ENCODE measurements around the gene CTIF.
"Not testable (repeated sequence)": the region's sequence is repeated elsewhere in the genome, so short reads cannot be mapped to it uniquely, and the experiment has no call there.

The CTIF gene

GRCh38 chr18:48715711-48716361, 177.0 kb downstream of the CTIF start:
- no peak for DNase-seq

DNA sequence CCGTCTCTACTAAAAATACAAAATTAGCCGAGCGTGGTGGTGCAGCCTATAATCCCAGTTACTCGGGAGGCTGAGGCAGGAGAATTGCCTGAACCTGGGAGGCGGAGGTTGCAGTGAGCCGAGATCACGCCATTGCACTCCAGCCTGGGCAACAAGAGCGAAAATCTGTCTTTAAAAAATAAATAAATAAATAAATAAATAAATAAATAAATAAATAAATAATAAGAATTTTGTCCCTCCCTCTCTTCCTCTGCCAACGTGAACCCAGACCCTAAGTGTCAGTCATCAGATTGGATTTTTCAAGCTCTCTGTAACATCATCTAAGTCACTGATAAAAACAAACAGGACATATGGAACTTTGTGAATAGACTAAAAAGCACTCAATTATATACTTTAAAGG, 178.4 kb downstream of the CTIF start:
- not testable (repeated sequence) for DNase-seq

DNA sequence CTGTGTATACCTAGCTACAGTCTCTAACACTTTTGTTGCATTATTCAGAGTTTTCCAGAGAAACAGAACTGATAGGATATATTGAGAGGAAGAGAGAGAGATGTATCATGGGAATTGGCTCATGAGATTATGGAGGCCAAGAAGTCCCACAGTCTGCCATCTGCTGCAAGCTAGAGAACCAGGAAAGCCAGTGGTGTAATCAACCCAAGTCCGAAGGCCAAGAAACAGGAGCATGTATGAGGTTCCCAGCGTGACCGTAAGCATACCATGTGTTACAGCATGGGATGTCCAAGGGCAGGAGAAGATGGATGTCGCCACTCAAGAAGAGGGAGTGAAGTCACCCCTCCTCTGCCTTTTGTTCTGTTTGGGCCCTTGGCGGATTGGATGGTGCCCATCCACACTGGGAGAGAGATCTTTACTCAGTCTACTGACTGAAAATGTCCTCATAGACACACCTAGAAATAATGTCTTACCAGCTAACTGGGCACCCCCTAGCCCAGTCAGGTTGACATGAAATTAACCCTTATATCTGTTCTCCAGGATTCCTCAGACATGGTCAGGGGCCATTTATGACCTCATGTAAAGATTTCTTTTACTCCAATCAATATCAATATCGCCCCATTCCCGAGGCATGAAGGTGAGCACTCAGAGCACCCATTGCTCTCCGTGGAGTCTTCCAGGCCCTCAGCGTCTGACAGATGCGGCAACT, 179.6 kb downstream of the CTIF start:
- DNase-seq, result no peak

- no peak for DNase-seq
Measured at GRCh38 chr18:48719388-48719787, 180.6 kb downstream of the CTIF start.

- DNase-seq, result no peak
Measured at GRCh38 chr18:48719974-48720654, 181.3 kb downstream of the CTIF start.

DNA sequence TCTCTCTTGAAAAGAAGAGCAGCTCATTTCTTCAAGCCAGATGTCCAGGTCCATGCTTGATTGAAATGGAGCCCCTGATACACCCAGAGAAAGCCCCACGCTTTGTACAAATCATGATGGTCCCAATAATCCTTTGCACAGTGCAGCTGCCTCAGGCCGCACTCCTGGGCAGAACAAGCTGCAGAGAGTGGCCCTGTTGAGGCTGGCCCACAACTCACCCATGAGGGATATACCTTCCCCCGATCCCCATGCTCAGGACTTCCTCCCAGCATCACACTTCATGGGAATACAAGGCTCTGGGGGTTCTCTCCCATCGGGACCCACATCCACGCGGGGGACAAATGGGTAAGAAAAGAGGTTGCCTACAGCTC, 181.8 kb downstream of the CTIF start:
- no peak for DNase-seq

DNA sequence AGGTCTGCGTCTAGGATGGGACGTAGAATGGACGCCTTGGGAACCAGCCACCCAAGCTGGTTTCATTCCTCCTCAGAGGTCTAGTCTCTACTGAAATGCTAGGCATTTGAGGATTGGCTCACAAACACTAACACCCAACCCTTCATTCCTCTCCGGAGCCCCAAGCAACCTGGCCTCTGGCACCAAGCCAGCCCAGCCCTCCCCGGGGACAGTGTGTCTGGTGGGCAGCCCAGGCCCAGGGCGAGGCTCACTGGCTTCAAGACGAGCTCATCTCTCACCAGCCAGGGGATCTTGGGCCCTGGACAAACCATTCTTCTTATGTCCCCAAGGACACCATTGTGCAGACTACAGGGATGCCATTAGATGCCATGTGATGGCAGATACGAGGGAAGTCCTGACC, 182.5 kb downstream of the CTIF start:
- DNase-seq, result no peak

DNA sequence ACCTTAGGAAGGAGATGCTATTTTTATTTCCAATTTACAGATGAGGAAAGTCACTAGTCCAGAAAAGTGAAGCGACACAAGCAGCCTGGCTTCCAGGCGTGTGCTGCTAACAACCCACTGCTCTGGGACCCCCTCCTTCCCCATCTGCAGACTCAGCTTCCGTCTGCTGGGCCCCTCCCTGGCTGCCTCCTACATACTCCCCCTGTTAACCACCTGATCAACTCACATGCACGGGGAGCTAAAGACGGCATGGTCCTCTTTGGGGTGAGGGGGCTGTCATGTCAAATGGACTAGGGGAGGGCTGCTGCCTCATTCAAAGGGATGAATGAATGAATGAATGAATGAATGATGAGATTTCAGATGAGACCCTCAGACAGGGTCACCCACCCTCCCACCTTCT, 184.2 kb downstream of the CTIF start:
- DNase-seq, result no peak

DNA sequence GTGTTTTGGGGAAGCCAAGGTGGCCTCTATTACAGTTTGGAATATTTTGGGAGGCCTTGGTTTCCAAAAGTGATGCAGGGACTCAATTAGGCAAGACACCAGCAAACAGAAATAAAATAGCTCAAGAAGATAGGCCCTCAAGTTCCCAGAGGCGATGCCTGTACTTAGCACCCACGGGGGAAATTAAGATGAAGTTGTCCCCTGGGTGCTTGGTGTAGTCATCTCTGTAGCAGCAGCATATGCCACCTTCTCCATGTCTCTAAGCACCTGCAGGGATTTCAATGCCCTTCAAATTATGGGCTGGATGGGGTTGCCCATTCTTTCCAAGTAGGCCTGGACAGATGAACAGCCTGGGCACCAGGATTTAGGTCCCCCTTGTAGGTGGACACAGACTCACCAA, 185.0 kb downstream of the CTIF start:
- no peak for DNase-seq

GRCh38 chr18:48724442-48724841, 185.6 kb downstream of the CTIF start:
- no peak for DNase-seq

DNA sequence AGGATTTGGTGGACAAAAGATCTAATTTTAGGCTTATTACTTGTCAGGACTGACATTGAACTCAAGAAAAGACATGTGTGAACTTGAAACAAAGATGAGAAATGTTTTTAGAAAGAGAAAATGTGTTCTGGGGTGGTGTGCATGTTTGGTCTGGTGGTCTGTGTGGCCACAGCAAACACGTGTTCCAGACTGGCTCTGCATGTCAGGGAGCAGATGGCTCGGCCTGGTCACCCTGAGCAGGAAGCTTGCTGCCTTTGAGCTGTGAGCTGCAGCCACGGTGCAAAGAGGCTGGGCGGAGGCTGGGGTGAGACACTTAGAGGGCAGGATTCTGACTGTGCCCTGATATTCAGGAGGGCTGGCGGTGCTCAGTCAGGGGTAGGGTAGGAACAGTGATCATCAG, 186.1 kb downstream of the CTIF start:
- no peak for DNase-seq

DNA sequence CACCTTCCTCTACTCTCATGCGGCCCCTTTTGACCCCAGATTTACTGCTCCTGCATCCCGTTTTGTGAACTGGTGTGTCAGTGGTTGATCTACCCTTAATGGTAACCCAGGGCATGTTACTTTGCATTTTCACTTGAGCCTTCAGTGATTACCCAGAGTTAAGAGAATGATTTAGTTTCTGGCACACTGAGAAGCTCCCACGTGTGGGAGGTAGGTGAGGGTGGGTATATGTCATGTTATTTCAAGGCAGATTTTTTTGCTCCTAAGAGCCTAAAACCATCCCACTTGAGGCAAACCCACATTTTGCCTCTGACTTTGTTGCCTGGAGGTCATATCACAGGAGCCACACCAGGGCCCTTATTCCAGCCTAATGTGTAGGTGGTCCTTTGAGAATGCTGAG, 186.7 kb downstream of the CTIF start:
- no peak for DNase-seq

DNA sequence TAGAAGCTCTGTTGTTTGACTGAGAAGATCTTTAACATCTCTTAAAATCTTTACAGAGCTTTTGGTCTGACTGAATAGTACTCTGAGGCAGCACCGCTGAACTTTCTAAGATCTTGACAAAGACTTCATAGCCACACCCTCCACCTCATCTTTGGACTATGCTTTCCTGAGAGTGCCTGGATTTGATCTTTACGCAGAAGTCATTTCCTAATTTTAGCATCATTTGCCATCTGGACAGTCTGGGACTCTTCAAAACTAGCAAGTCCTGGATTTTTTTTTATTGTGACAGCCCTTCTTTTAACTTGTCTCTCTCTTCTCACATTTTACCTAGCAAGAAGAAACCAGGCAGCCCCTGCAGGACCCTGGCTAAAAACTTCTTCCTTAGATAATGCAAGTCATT, 188.8 kb downstream of the CTIF start:
- DNase-seq, result no peak

GRCh38 chr18:48728204-48728833, 189.5 kb downstream of the CTIF start:
- no peak for DNase-seq

GRCh38 chr18:48729404-48729803, 190.6 kb downstream of the CTIF start:
- no peak for DNase-seq

DNA sequence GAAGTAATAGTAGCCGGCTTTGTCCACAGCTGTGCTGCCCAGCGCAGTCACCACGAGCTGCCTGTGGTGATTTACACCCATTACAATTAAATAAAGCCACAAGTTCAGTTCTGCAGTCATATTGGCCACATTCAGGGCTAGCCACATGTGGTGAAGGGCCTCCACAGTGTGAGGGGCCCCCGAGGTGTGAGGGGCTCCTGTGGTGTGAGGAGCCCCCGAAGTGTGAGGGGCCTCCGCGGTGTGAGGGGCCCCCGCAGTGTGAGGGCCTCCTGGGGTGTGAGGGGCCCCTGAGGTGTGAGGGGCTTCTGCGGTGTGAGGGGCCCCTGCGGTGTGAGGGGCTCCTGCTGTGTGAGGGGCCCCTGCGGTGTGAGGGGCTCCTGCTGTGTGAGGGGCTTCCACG, 191.2 kb downstream of the CTIF start:
- no peak for DNase-seq

GRCh38 chr18:48732767-48733424, 194.1 kb downstream of the CTIF start:
- DNase-seq, result no peak

DNA sequence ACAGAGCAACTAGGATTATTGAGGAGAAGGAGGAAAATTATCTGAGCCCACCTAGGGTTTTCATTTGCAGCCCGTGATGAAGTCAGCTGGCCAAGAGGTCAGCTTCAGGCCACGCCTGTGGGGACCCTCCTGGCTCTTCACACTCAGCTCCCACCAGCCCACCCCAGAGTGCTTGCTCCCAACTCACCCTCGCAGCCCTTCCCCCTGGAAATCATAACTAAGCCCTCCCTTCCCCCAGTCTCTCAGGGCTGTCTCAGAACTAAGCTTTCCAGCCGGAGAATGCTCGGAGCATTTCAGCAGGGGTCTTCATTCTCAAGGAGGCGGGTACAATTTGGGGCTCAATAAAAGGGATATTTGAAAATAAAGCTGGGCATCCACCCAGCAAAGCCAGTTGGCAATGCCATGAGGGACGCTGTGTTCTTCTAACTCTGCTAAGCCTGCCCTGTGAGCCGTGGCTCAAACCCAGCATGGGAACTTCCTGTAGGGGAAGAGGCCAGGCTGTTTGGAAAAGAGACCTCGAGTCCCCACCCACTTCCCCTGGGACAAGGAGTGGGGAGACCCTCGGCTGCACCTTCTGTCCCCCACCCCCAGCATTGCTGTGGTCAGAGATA, 194.9 kb downstream of the CTIF start:
- DNase-seq, result no peak

GRCh38 chr18:48734460-48734859, 195.6 kb downstream of the CTIF start:
- no peak for DNase-seq

DNA sequence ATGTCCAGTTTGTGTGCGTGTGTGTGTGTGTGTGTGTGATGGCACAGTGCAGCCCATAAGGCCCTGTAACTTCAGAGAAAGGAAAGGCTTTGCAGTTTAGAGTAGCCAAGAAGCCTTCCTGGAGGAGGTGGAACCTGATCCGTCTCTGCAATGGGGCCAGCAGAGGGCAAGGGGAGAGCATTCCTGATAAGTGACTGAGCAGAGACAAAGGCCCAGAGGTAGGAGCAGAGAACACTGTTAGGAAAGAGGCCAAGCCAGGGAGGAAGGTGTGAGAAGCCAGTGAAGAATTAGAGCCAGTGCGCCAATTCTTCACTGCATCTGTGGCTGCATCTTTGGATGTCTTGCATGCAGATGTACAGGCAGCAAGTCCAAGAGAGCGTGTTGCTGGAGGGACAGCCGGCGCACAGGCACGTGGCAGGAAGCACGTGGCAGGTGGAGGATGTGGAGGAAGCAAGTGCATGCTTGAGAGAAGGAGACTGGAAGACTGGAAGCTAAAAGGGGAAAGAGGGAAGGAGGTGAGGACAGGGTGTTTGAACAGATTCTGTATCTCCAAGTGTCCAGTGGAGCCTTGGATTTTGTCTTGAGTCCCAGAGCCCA, 196.3 kb downstream of the CTIF start:
- DNase-seq, result no peak

GRCh38 chr18:48735681-48736255, 196.9 kb downstream of the CTIF start:
- DNase-seq, result no peak
